Hepatocyte (in vitro differentiated cells): ENCODE results near the gene GARIN3.

Source experiments
- CTCF ChIP-seq: fragments of 200-600 bp; sonication (generic); IDR thresholded peaks from 2 replicates; pipeline ENCODE4 v1.5.1; 2016; ENCODE audit warnings: antibody characterized with exemption, mild to moderate bottlenecking; ENCODE audit not compliant: poor library complexity
- EZH2 ChIP-seq: fragments of 200-600 bp; sonication (generic); IDR thresholded peaks from 2 replicates; pipeline ENCODE4 v1.6.1; 2016; ENCODE audit warnings: antibody characterized with exemption, mild to moderate bottlenecking, borderline replicate concordance
- EZH2phosphoT487 ChIP-seq: fragments of 200-600 bp; sonication (generic); IDR thresholded peaks from one replicate; pipeline ENCODE4 v1.6.1; 2018; ENCODE audit warnings: antibody characterized with exemption, mild to moderate bottlenecking, low read depth, moderate library complexity; ENCODE audit not compliant: unreplicated experiment, severe bottlenecking

- TF ChIP-seq CTCF (no peak), EZH2 (no peak), EZH2phosphoT487 (no peak)
Observed at GRCh38 chr5:157197086-157197485, 31.0 kb upstream of the GARIN3 start.
